ENCODE results near the gene CCDC138.

CCDC138 gene

GRCh38 chr2:108898315-108899082 lies 111.9 kb downstream of the CCDC138 start:
- Histone ChIP-seq H3K9me3 (ENCODE audit: severe bottlenecking) (no peaks in the 10 kb centered on the region), H3K27ac (no peak overlapping the region), H3K27me3 (ENCODE audit: insufficient read depth, low read depth, severe bottlenecking) (no peaks in the 10 kb centered on the region), H3K4me3 (ENCODE audit: low read depth, low read length) (no peak overlapping the region), H3K36me3 (no peaks in the 10 kb centered on the region)
- DNase-seq, result no peak
- TF ChIP-seq, protein P1, sequence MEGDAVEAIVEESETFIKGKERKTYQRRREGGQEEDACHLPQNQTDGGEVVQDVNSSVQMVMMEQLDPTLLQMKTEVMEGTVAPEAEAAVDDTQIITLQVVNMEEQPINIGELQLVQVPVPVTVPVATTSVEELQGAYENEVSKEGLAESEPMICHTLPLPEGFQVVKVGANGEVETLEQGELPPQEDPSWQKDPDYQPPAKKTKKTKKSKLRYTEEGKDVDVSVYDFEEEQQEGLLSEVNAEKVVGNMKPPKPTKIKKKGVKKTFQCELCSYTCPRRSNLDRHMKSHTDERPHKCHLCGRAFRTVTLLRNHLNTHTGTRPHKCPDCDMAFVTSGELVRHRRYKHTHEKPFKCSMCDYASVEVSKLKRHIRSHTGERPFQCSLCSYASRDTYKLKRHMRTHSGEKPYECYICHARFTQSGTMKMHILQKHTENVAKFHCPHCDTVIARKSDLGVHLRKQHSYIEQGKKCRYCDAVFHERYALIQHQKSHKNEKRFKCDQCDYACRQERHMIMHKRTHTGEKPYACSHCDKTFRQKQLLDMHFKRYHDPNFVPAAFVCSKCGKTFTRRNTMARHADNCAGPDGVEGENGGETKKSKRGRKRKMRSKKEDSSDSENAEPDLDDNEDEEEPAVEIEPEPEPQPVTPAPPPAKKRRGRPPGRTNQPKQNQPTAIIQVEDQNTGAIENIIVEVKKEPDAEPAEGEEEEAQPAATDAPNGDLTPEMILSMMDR (IDR thresholded peaks at IDR 0.05; ENCODE audit: low read depth, low read length), result no peak

DNA sequence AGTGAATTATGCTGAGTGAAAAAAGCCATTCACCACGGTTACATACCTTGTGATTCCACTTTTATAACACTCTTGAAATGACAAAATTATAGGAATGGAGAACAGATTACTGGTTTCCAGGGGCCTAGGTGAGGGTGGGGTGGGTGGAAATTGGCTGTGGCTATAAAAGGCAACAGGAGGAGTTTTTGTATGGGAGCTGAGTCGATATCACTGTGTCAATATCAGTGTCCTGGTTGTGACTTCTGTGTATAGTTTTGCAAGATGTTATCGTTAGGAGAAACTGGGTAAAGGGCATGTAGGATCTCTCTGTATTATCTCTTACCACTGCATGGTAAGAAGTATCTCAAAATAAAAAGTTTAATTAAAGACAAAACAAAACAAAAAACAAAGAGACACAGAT lies 118.1 kb downstream of the CCDC138 start:
- H3K27me3 ChIP-seq (ENCODE audit: insufficient read depth, low read depth, severe bottlenecking), result no peaks in the 10 kb centered on the region
- H3K4me3 ChIP-seq (ENCODE audit: low read depth, low read length), result no peak overlapping the region
- TF ChIP-seq, protein P1 (IDR thresholded peaks at IDR 0.05; ENCODE audit: low read depth, low read length), result no peak
- H3K36me3 ChIP-seq, result no peaks in the 10 kb centered on the region
- no peak for DNase-seq
- no peak overlapping the region for H3K27ac ChIP-seq
- no peaks in the 10 kb centered on the region for H3K9me3 ChIP-seq (ENCODE audit: severe bottlenecking)

GRCh38 chr2:108905176-108905575 lies 118.6 kb downstream of the CCDC138 start:
- TF ChIP-seq, protein P1 (IDR thresholded peaks at IDR 0.05; ENCODE audit: low read depth, low read length), result no peak
- no peak overlapping the region for H3K27ac ChIP-seq
- no peak overlapping the region for H3K4me3 ChIP-seq (ENCODE audit: low read depth, low read length)
- DNase-seq, result no peak
- H3K27me3 ChIP-seq (ENCODE audit: insufficient read depth, low read depth, severe bottlenecking), result no peaks in the 10 kb centered on the region
- no peaks in the 10 kb centered on the region for H3K36me3 ChIP-seq
- H3K9me3 ChIP-seq (ENCODE audit: severe bottlenecking), result no peaks in the 10 kb centered on the region

GRCh38 chr2:108905906-108906305 lies 119.3 kb downstream of the CCDC138 start:
- no peak overlapping the region for H3K4me3 ChIP-seq (ENCODE audit: low read depth, low read length)
- H3K36me3 ChIP-seq, result no peaks in the 10 kb centered on the region
- TF ChIP-seq, protein P1 (IDR thresholded peaks at IDR 0.05; ENCODE audit: low read depth, low read length), result no peak
- DNase-seq, result no peak
- no peaks in the 10 kb centered on the region for H3K9me3 ChIP-seq (ENCODE audit: severe bottlenecking)
- H3K27me3 ChIP-seq (ENCODE audit: insufficient read depth, low read depth, severe bottlenecking), result no peaks in the 10 kb centered on the region
- no peak overlapping the region for H3K27ac ChIP-seq

DNA sequence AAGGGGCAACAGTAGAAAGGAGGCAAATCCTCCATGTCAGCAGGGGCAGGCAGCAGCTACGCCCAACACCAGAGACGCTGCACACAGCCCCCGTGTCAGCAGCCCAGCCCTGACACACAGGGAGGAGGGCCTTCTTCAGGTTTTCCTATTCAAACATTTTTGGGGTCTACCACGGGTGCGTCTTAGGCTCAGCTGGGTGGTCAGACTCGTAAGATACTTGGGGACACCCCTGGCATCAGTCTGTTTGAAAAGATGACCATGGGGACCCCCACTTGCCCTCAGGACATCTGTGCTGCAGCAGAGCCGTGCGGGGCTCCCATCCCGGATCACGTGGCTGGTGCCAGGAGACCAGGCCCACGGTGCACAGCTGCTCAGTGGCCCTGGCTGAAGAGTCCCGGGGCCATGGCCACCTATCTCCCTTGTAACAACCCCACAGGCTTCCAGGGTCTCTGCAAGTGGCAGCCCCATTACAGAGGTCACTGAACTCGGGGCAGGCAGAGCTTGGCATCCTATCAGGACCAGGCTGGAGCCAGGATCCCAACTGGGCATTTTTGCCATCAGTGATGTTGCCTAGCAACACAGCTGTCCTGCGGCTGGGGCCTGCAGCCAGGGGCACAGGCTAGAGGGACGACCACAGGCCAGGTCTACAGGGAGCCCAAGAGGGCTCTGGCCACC lies 120.0 kb downstream of the CCDC138 start:
- no peak overlapping the region for H3K4me3 ChIP-seq (ENCODE audit: low read depth, low read length)
- no peak for DNase-seq
- H3K36me3 ChIP-seq, result no peaks in the 10 kb centered on the region
- no peak overlapping the region for H3K27ac ChIP-seq
- H3K27me3 ChIP-seq (ENCODE audit: insufficient read depth, low read depth, severe bottlenecking), result no peaks in the 10 kb centered on the region
- TF ChIP-seq, protein P1 (IDR thresholded peaks at IDR 0.05; ENCODE audit: low read depth, low read length), result no peak
- H3K9me3 ChIP-seq (ENCODE audit: severe bottlenecking), result no peaks in the 10 kb centered on the region
